ENCODE results near the gene DOCK6. TPM values are rescaled to one million over a fixed set of nuclear protein-coding genes. Genes with fewer than 3 reads are reported as not detected.

Gene DOCK6
- total and polyA plus RNA-seq, 2 of the 13 experiments (the other 11 are each of a cell fraction or from before 2014, with no cell fraction given) = 5.4 to 38.1 TPM

- TF ChIP-seq ZNF546 (CRISPR knock-in tag; conservative IDR thresholded peaks at IDR 0.05) (no peak), KDM1A (CRISPR knock-in tag; IDR thresholded peaks at IDR 0.05) (peak; percentile 83), ZNF552 (CRISPR knock-in tag; IDR thresholded peaks at IDR 0.05; ENCODE audit: borderline replicate concordance) (no peak), ZNF17 (CRISPR knock-in tag; IDR thresholded peaks at IDR 0.05) (no peak), SRF (IDR thresholded peaks at IDR 0.05; ENCODE audit: low read depth, low read length) (no peak), SIN3A (IDR thresholded peaks at IDR 0.05; ENCODE audit: borderline replicate concordance, low read depth, low read length) (no peak), ZNF780A (CRISPR knock-in tag; IDR thresholded peaks at IDR 0.05) (no peak), ATRX (CRISPR knock-in tag; IDR thresholded peaks at IDR 0.05; ENCODE audit: borderline replicate concordance) (no peak), ZNF7 (CRISPR knock-in tag; IDR thresholded peaks at IDR 0.05) (no peak), ZNF598 (CRISPR knock-in tag; IDR thresholded peaks at IDR 0.05; ENCODE audit: borderline replicate concordance) (no peak), ZNF556 (CRISPR knock-in tag; IDR thresholded peaks at IDR 0.05; ENCODE audit: borderline replicate concordance) (peak; percentile 19; the same call in 1 of the 2 replicates), GTF3A (CRISPR knock-in tag; conservative IDR thresholded peaks at IDR 0.05) (no peak), SKI (IDR thresholded peaks at IDR 0.05; ENCODE audit: partially characterized antibody) (no peak), REPIN1 (CRISPR knock-in tag; IDR thresholded peaks at IDR 0.05; ENCODE audit: borderline replicate concordance, low read depth) (no peak), IKZF5 (CRISPR knock-in tag; IDR thresholded peaks at IDR 0.05) (no peak), CCAR2 (optimal IDR thresholded peaks at IDR 0.05; ENCODE audit: low read depth, low read length) (no peak), FOXM1 (CRISPR knock-in tag; IDR thresholded peaks at IDR 0.05) (no peak), ARNTL (CRISPR knock-in tag; IDR thresholded peaks at IDR 0.05) (no peak), DMAP1 (CRISPR knock-in tag; IDR thresholded peaks at IDR 0.05) (peak; percentile 52; the same call in 1 of the 2 replicates), ZNF558 (CRISPR knock-in tag; IDR thresholded peaks at IDR 0.05; ENCODE audit: borderline replicate concordance) (no peak), CENPX (CRISPR knock-in tag; IDR thresholded peaks at IDR 0.05) (no peak), ZNF639 (CRISPR knock-in tag; conservative IDR thresholded peaks at IDR 0.05) (peak; percentile 58; the same call in 1 of the 2 replicates)
- TF ChIP-seq, protein P1, sequence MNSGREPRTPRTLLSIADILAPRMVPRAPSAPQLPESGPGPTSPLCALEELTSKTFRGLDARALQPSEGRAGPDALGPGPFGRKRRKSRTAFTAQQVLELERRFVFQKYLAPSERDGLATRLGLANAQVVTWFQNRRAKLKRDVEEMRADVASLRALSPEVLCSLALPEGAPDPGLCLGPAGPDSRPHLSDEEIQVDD (CRISPR knock-in tag; IDR thresholded peaks at IDR 0.05; ENCODE audit: borderline replicate concordance) = no peak
- TF ChIP-seq, protein P2, sequence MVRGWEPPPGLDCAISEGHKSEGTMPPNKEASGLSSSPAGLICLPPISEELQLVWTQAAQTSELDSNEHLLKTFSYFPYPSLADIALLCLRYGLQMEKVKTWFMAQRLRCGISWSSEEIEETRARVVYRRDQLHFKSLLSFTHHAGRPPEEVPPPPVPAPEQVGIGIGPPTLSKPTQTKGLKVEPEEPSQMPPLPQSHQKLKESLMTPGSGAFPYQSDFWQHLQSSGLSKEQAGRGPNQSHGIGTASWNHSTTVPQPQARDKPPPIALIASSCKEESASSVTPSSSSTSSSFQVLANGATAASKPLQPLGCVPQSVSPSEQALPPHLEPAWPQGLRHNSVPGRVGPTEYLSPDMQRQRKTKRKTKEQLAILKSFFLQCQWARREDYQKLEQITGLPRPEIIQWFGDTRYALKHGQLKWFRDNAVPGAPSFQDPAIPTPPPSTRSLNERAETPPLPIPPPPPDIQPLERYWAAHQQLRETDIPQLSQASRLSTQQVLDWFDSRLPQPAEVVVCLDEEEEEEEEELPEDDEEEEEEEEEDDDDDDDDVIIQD (CRISPR knock-in tag; IDR thresholded peaks at IDR 0.05; ENCODE audit: low read depth) = no peak
- TF ChIP-seq, protein P3, sequence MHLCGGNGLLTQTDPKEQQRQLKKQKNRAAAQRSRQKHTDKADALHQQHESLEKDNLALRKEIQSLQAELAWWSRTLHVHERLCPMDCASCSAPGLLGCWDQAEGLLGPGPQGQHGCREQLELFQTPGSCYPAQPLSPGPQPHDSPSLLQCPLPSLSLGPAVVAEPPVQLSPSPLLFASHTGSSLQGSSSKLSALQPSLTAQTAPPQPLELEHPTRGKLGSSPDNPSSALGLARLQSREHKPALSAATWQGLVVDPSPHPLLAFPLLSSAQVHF (CRISPR knock-in tag; IDR thresholded peaks at IDR 0.05) = no peak
Observed at GRCh38 chr19:11197291-11198174, 64.8 kb downstream of the DOCK6 start, which contains the start of gene KANK2 (continued).

All from HepG2 (cell line).